ENCODE data around the gene MGAT2. TPM values are rescaled to one million over a fixed set of nuclear protein-coding genes. Genes with fewer than 3 reads are reported as not detected.
A peak's percentile ranks its signal among the peaks of the same experiment; 100 is the strongest.
"Not testable (repeated sequence)": the region's sequence is repeated elsewhere in the genome, so short reads cannot be mapped to it uniquely, and the experiment has no call there.

MGAT2 gene
- total RNA-seq, 1 donor from 2014 or later = 30.7 TPM

DNA sequence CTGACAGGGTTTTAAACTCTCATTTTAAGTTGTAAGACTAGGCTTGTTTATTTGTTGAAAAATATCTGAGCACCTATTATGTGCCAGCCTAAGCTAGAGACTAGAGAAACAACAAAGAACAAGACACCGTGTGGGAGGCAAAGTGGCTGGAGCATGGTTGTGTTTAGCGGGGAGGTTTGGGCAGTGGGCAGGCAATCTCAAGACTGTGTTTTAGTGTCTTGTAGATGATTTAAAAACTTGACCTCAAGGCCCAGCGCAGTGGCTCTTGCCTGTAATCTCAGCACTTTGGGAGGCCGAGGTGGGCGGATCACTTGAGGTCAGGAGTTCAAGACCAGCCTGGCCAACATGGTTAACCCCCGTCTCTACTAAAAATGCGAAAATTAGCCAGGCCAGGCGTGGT, 7.9 kb upstream of the MGAT2 start:
- no peak for DNase-seq

DNA sequence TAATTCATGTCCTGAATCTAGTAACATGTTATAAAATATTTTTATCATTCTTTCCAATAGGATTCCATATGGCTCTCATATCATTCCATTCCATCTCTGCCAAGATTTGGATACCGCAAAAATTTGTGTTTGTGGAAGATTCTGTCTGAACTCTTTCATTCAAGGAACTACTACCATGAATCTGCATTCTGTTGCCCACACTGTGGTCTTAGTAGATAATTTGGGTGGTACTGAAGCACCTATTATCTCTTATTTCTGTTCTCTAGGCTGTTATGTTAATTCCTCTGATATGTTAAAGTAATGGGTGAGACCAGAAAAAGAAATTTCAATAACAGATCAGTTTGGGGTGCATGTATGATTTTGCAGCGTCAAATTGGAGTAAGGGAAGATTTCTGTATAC, 6.4 kb upstream of the MGAT2 start:
- DNase-seq = no peak

- DNase-seq = no peak
Observed at GRCh38 chr14:49615776-49616175, 4.8 kb upstream of the MGAT2 start.

DNA sequence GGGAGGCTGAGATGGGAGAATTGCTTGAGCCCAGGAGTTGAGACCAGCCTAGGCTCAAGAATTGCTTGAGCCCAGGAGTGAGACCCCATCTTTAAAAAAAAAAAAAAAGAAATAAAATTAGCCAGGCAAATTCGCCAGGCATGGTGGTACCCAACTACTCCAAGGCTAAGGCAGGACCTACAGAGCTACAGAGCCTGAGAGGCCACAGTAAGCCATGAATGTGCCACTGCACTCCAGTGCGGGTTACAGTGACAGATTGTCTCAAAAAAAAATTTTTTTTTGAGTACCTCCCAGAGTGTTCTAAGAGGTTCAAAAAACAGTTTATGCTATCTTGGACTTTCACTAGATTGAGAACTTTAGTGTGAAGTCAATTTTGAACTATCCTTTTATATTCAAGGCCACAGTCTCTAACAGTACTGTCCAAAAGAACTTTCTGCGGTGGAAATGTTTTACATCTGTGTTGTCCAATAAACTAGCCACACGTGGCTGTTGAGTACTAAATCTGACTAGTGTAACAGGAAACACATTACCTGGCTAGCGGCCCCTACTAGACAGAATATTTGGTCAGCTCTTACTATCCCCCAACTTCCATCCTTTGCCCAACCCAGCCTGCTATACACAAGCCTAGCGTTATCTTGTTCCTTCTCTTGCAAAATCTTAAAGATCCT, 2.6 kb upstream of the MGAT2 start:
- DNase-seq = no peak

- not testable (repeated sequence) for DNase-seq
Observed at GRCh38 chr14:49619273-49619672, 1.3 kb upstream of the MGAT2 start.

GRCh38 chr14:49619730-49620129, 869 bp upstream of the MGAT2 start:
- no peak for DNase-seq

- peak; percentile 76 for DNase-seq
Observed at GRCh38 chr14:49621114-49621881, 699 bp downstream of the MGAT2 start.

GRCh38 chr14:49622022-49622607, 1.5 kb downstream of the MGAT2 start:
- no peak for DNase-seq

GRCh38 chr14:49623387-49623786, 2.8 kb downstream of the MGAT2 start:
- no peak for DNase-seq

- no peak for DNase-seq
Observed at GRCh38 chr14:49623941-49624839, 3.6 kb downstream of the MGAT2 start.

DNA sequence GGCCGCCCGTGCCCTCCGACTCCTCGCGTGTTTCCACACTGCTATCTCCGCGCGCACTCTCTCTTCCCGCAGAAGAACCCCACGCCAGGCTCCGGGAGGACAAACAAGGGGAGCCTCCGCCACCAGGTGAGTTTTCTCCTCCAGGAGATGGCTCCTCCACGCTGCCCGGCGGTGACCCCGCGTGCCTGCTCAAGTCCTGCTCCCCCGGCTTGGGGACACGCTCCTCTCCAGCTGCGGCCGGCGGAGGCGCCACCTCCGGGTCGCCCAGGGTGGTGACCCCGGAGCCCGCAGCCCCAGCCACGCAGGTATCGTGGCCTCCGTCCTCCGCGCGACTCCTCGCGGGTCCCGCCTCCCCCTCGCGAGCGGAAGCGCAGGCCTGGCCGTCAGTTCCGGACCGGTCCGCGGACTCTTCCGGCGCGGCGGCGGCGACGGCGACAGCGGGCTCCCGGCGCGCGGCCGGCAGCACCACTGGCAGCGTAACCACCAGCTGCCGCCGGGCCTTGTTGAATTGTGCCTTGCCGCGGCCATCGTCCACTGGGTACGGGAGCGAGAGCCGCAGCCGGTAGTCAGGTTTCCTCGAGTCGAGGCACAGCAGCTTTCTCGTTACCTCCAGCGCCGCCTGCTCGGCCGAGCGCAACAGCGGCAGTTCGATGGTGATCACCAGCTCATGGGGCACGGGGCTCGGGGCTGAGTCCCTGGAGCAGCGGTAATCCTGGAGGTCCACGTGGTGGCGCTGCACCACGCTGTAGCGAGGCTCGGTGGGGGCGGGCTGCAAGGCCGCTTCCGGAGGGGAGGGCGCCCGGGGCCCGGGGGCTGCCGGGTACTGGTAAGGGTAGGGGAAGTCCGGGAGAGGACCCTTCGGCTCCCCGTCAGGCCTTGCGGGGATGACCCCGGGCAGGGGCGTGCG, 13.3 kb downstream of the MGAT2 start:
- DNase-seq = peak; percentile 98

GRCh38 chr14:49634547-49635334, 14.1 kb downstream of the MGAT2 start, which contains the start of gene DNAAF2:
Gene DNAAF2 (minus strand): TSS chr14:49635244. CDS start chr14:49635149, 95 bp downstream.
- DNase-seq = peak; percentile 88

- DNase-seq = no peak
Observed at GRCh38 chr14:49636866-49637265, 16.3 kb downstream of the MGAT2 start.

DNA sequence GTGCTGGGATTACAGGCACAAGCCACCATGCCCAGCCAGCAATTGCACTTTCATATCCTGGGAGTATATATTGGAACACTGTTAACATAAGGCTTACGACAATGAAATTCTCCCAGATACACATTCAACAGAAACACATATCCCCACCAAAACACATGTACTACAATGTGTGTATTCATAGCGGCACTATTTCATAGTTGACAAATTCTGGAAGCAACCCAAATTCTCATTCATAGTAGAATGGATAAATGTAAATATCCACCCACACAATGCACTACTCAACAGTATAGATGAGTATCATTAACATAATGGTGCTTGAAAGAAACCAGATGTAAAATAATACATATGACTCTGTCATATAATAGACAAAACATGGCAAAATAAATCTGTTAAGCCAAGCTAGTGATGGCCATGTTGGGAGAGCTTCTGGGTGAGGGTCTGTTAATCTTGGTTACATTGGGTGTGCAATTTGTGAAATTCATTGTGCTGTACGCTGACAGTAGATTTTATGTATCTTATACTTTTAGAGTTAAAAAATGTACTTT, 17.0 kb downstream of the MGAT2 start:
- DNase-seq = no peak

GRCh38 chr14:49640540-49641417, 20.2 kb downstream of the MGAT2 start:
- DNase-seq = no peak

DNA sequence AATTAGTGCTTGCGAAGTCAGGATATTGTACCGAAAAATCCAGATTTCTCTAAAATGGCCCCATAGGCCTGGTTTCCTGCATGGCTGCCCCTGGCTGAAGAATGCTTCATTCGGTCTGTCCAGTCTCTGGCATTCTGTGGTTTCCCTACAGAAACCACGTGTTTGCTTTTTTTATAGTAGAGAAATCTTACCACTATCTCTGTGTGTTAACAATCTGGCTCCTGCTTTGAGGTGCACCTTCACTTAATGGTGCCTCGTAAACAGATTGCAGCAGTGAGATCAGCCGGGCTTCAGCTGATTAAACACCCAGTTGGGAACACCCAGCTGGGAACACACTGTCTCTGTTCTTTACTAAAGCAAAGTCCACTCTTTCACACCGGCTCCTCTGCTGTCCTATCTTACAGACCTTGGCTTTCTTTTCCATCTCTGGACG, 21.1 kb downstream of the MGAT2 start:
- no peak for DNase-seq

DNA sequence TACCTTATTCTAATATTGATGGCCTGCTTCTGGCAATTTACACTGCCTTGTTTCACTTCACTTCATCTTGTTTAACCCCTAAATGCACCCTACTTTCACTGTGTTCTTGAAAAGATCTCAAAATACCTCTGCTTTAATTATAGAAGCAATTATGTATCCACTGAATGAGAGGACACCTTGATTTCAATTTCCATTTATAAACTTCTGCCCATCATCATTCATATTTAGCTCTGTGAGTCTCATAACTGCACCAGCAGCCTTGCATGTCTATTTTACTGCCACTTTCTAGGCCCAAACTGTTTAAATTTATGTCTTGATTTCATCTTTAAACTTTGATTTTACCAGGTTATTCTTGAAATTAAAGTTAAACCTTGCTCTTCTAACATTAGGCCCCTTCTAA, 21.6 kb downstream of the MGAT2 start:
- no peak for DNase-seq

- no peak for DNase-seq
Observed at GRCh38 chr14:49653508-49653907, 32.9 kb downstream of the MGAT2 start.

DNA sequence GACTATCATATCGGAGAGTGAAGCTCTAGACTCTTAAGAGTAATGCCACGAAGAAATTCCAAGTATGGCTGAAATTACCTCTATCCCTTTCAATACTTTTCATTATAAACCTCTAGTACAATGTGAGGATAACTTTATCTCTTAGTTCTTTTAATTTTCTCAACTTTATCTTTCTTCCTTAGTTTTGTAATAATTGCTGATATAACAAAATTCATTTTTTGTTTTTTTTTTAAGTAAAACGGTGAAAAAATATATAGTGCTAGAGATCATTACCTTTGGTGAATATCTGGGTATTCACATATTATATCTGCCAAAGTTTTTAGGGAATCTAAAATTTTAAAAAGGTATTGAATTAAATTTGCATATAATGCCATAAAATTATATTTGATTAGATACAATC, 33.9 kb downstream of the MGAT2 start:
- no peak for DNase-seq

All from tongue (tissue), 2 donors.